Measurements from ENCODE around the gene CYP26A1. TPM values are rescaled to one million over a fixed set of nuclear protein-coding genes. Genes with fewer than 3 reads are reported as not detected.

The CYP26A1 gene
- total RNA-seq, 1 donor from 2014 or later: 0.18 TPM

DNA sequence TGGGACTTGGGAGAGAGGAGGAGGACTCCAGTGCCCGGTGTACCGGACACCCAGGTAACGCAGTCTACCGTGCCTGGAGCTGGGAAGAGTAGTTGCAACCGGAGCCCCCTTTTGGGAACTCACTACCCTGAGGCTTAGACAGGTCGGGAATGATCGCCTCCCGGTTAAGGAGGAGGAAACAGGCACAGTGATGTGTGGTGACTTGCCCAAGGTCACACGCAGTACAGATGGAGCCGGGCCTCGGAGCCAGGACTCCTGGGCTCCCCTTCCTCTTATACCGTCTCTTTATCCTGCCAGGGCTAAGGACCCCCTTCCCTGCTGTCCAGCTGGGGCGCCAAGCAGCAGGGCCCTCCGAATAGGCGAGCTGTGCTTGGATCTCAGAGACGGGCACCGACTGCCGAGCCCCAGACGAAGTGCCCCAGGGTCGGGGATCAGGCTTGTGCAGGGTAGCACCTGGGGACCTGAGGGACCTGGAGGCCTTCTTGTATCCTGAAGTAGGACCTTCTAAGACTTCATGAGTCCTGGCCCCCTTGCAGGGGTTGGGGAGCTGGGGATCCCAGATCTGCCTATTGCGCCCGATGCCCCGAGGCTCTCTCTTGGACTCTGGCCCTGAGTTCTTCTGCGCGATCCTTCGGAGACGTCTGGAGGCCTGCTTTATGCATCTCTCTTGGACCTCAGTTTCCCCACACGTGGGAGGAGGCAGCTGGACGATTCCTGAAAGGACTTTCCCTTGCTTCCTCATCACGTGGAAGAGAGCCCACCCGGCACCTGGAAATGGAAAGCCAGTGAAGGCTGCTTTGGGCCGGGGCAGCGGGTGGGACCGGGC is 767 bp upstream of the CYP26A1 start:
- Histone ChIP-seq H3K9ac (ENCODE audit: low read length) (no peak overlapping the region), H3K4me2 (ENCODE audit: low read length) (peak overlapping the region; percentile 75), H3K9me3 (ENCODE audit: insufficient read depth, low read depth, low read length) (no peaks in the 10 kb centered on the region), H4K20me1 (ENCODE audit: insufficient read depth, low read length) (no peaks in the 10 kb centered on the region), H2AFZ (ENCODE audit: low read depth, low read length) (no peak overlapping the region), H3K4me3 (ENCODE audit: insufficient read depth, low read depth, low read length) (no peak overlapping the region), H3K27me3 (ENCODE audit: insufficient read depth, low read length) (peaks cover 85% of the 10 kb centered on the region), H3K36me3 (ENCODE audit: insufficient read depth, low read length) (no peaks in the 10 kb centered on the region), H3K79me2 (ENCODE audit: insufficient read depth, low read length) (no peaks in the 10 kb centered on the region), H3K27ac (ENCODE audit: low read depth, low read length) (no peak overlapping the region), H3K4me1 (ENCODE audit: insufficient read depth, low read length) (peaks cover 23% of the 10 kb centered on the region)
- H3K27me3 Mint-ChIP-seq (ENCODE audit: low read depth, unreplicated experiment): peaks cover 83% of the 10 kb centered on the region
- peaks cover 11% of the 10 kb centered on the region for H3K4me1 Mint-ChIP-seq (ENCODE audit: low read depth, unreplicated experiment)
- no peak for DNase-seq (ENCODE audit: low read depth)
- TF ChIP-seq EZH2 (IDR thresholded peaks at IDR 0.05; ENCODE audit: insufficient read depth, low read length): peak; percentile 91
- TF ChIP-seq, protein P1, sequence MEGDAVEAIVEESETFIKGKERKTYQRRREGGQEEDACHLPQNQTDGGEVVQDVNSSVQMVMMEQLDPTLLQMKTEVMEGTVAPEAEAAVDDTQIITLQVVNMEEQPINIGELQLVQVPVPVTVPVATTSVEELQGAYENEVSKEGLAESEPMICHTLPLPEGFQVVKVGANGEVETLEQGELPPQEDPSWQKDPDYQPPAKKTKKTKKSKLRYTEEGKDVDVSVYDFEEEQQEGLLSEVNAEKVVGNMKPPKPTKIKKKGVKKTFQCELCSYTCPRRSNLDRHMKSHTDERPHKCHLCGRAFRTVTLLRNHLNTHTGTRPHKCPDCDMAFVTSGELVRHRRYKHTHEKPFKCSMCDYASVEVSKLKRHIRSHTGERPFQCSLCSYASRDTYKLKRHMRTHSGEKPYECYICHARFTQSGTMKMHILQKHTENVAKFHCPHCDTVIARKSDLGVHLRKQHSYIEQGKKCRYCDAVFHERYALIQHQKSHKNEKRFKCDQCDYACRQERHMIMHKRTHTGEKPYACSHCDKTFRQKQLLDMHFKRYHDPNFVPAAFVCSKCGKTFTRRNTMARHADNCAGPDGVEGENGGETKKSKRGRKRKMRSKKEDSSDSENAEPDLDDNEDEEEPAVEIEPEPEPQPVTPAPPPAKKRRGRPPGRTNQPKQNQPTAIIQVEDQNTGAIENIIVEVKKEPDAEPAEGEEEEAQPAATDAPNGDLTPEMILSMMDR (IDR thresholded peaks at IDR 0.05; ENCODE audit: insufficient read depth, low read depth, low read length): no peak
- no peak overlapping the region for H3K4me3 Mint-ChIP-seq (ENCODE audit: unreplicated experiment)
- peaks cover 3% of the 10 kb centered on the region for H3K36me3 Mint-ChIP-seq (ENCODE audit: low read depth, unreplicated experiment)
- H3K27ac Mint-ChIP-seq (ENCODE audit: unreplicated experiment): no peak overlapping the region
- no peak for FAIRE-seq
- H3K9me3 Mint-ChIP-seq (ENCODE audit: unreplicated experiment): peaks cover 9% of the 10 kb centered on the region

DNA sequence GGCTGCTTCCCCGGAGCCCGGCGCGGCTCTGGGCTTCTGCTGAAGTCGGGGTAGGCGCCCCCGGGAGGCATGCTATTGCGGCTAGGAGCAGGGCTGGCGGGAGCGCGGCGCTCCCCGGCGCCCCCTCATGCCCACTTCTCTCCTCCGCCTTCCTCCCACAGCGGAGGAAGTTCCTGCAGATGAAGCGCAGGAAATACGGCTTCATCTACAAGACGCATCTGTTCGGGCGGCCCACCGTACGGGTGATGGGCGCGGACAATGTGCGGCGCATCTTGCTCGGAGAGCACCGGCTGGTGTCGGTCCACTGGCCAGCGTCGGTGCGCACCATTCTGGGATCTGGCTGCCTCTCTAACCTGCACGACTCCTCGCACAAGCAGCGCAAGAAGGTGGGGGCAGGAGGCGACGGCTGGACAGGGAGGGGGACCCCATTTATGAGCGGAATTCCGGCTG is 479 bp downstream of the CYP26A1 start:
- H3K4me3 ChIP-seq (ENCODE audit: insufficient read depth, low read depth, low read length): no peak overlapping the region
- H3K27me3 ChIP-seq (ENCODE audit: insufficient read depth, low read length): peaks cover 79% of the 10 kb centered on the region
- H3K4me1 ChIP-seq (ENCODE audit: insufficient read depth, low read length): peaks cover 20% of the 10 kb centered on the region
- H2AFZ ChIP-seq (ENCODE audit: low read depth, low read length): peak overlapping the region; percentile 26
- H3K4me2 ChIP-seq (ENCODE audit: low read length): peak overlapping the region; percentile 60
- no peak overlapping the region for H3K9ac ChIP-seq (ENCODE audit: low read length)
- Mint-ChIP-seq H3K27me3 (ENCODE audit: low read depth, unreplicated experiment) (peaks cover 77% of the 10 kb centered on the region), H3K36me3 (ENCODE audit: low read depth, unreplicated experiment) (peaks cover 3% of the 10 kb centered on the region), H3K4me3 (ENCODE audit: unreplicated experiment) (peak overlapping the region; percentile 74), H3K9me3 (ENCODE audit: unreplicated experiment) (peaks cover 5% of the 10 kb centered on the region), H3K27ac (ENCODE audit: unreplicated experiment) (peak overlapping the region; percentile 47), H3K4me1 (ENCODE audit: low read depth, unreplicated experiment) (peaks cover 11% of the 10 kb centered on the region)
- no peak for DNase-seq (ENCODE audit: low read depth)
- no peaks in the 10 kb centered on the region for H4K20me1 ChIP-seq (ENCODE audit: insufficient read depth, low read length)
- H3K36me3 ChIP-seq (ENCODE audit: insufficient read depth, low read length): no peaks in the 10 kb centered on the region
- no peaks in the 10 kb centered on the region for H3K9me3 ChIP-seq (ENCODE audit: insufficient read depth, low read depth, low read length)
- no peaks in the 10 kb centered on the region for H3K79me2 ChIP-seq (ENCODE audit: insufficient read depth, low read length)
- TF ChIP-seq, protein P1 (IDR thresholded peaks at IDR 0.05; ENCODE audit: insufficient read depth, low read depth, low read length): no peak
- TF ChIP-seq EZH2 (IDR thresholded peaks at IDR 0.05; ENCODE audit: insufficient read depth, low read length): no peak
- no peak overlapping the region for H3K27ac ChIP-seq (ENCODE audit: low read depth, low read length)
- FAIRE-seq: no peak

All from astrocyte (in vitro differentiated cells and primary cell).